HEK293T (cell line): ENCODE results near the gene DTNB.

Source experiments
- ARNT ChIP-seq: fragments of 450-650 bp; IDR thresholded peaks from 2 replicates; pipeline ENCODE4 v1.6.1; 2017; ENCODE audit warnings: mild to moderate bottlenecking
- BHLHE40 ChIP-seq: fragments of 450-650 bp; IDR thresholded peaks from 2 replicates; pipeline ENCODE4 v1.6.1; 2016; ENCODE audit warnings: mild to moderate bottlenecking, moderate library complexity, borderline replicate concordance
- ELF4 ChIP-seq: fragments of 450-650 bp; IDR thresholded peaks from 2 replicates; pipeline ENCODE4 v1.6.1; 2017; ENCODE audit warnings: antibody characterized with exemption
- FOXA1 ChIP-seq: fragments of 450-650 bp; IDR thresholded peaks from 2 replicates; pipeline ENCODE4 v1.6.1; 2016; ENCODE audit warnings: mild to moderate bottlenecking
- FOXK2 ChIP-seq: fragments of 450-650 bp; IDR thresholded peaks from 2 replicates; pipeline ENCODE4 v1.6.1; 2016; ENCODE audit warnings: mild to moderate bottlenecking
- HDGF ChIP-seq: fragments of 450-650 bp; IDR thresholded peaks from 2 replicates; pipeline ENCODE4 v1.6.1; 2017; ENCODE audit warnings: antibody characterized with exemption, borderline replicate concordance
- L3MBTL2 ChIP-seq: fragments of 450-650 bp; conservative IDR thresholded peaks from 2 replicates; pipeline ENCODE4 v1.6.1; 2016; ENCODE audit warnings: mild to moderate bottlenecking
- LEF1 ChIP-seq: fragments of 450-650 bp; IDR thresholded peaks from 2 replicates; pipeline ENCODE4 v1.6.1; 2017; ENCODE audit warnings: mild to moderate bottlenecking, borderline replicate concordance
- NFRKB ChIP-seq: fragments of 450-650 bp; IDR thresholded peaks from 2 replicates; pipeline ENCODE4 v1.6.1; 2016; ENCODE audit warnings: mild to moderate bottlenecking, moderate library complexity
- PKNOX1 ChIP-seq: fragments of 450-650 bp; IDR thresholded peaks from 2 replicates; pipeline ENCODE4 v1.6.1; 2016
- SP1 ChIP-seq: fragments of 450-650 bp; IDR thresholded peaks from 2 replicates; pipeline ENCODE4 v1.6.1; 2017
- SUZ12 ChIP-seq: fragments of 450-650 bp; IDR thresholded peaks from 2 replicates; pipeline ENCODE4 v1.6.1; 2016; ENCODE audit warnings: mild to moderate bottlenecking
- ZNF384 ChIP-seq: fragments of 450-650 bp; IDR thresholded peaks from 2 replicates; pipeline ENCODE4 v1.6.1; 2016

GRCh38 chr2:25592766-25593292 is 80.5 kb downstream of the DTNB start:
- no peak for TF ChIP-seq ELF4
- no peak for TF ChIP-seq FOXA1
- no peak for TF ChIP-seq SP1
- no peak for TF ChIP-seq FOXK2
- TF ChIP-seq ZNF384 = no peak
- no peak for TF ChIP-seq L3MBTL2
- no peak for TF ChIP-seq HDGF
- no peak for TF ChIP-seq NFRKB
- TF ChIP-seq LEF1 = no peak
- TF ChIP-seq SUZ12 = no peak
- no peak for TF ChIP-seq ARNT
- no peak for TF ChIP-seq BHLHE40
- TF ChIP-seq PKNOX1 = no peak
